ENCODE measurements around the gene ATF6B.
A peak's percentile ranks its signal among the peaks of the same experiment; 100 is the strongest.
"Not testable (repeated sequence)": the region's sequence is repeated elsewhere in the genome, so short reads cannot be mapped to it uniquely, and the experiment has no call there.

Gene ATF6B

GRCh38 chr6:32107406-32107805, 20.6 kb downstream of the ATF6B start:
- DNase-seq (ENCODE audit: low spot score) = no peak

DNA sequence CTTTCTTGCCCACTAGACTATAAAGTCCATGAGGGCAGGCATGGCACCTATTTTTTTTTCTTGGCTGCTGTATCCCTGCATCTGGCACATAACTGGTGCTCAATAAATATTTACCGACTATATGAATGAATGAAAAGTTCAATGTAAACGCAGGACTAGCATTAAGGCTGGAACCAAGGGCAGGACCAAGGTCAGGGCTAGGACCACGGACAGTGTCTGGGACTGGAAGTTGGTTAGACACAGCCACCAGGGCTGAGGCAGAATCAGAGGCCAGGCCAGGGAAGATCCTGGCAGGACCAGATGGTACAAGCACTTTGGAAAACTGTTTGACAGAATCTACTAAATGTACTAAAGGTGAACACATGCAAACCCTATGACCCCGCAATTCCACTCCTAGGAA, 22.6 kb downstream of the ATF6B start:
- DNase-seq (ENCODE audit: low spot score) = no peak

GRCh38 chr6:32102255-32102654, 25.8 kb downstream of the ATF6B start:
- no peak for DNase-seq (ENCODE audit: low spot score)

- DNase-seq (ENCODE audit: low spot score) = not testable (repeated sequence)
These were observed 27.8 kb downstream of the ATF6B start for GRCh38 chr6:32100251-32100650.

GRCh38 chr6:32097364-32097763, 30.7 kb downstream of the ATF6B start:
- DNase-seq (ENCODE audit: low spot score) = no peak

- no peak for DNase-seq (ENCODE audit: low spot score)
These were observed 31.4 kb downstream of the ATF6B start for GRCh38 chr6:32096394-32097258.

- no peak for DNase-seq (ENCODE audit: low spot score)
These were observed 32.0 kb downstream of the ATF6B start for GRCh38 chr6:32096087-32096393.

- no peak for DNase-seq (ENCODE audit: low spot score)
These were observed 32.5 kb downstream of the ATF6B start for GRCh38 chr6:32095338-32096086.

- no peak for DNase-seq (ENCODE audit: low spot score)
These were observed 35.1 kb downstream of the ATF6B start for GRCh38 chr6:32092760-32093497.

DNA sequence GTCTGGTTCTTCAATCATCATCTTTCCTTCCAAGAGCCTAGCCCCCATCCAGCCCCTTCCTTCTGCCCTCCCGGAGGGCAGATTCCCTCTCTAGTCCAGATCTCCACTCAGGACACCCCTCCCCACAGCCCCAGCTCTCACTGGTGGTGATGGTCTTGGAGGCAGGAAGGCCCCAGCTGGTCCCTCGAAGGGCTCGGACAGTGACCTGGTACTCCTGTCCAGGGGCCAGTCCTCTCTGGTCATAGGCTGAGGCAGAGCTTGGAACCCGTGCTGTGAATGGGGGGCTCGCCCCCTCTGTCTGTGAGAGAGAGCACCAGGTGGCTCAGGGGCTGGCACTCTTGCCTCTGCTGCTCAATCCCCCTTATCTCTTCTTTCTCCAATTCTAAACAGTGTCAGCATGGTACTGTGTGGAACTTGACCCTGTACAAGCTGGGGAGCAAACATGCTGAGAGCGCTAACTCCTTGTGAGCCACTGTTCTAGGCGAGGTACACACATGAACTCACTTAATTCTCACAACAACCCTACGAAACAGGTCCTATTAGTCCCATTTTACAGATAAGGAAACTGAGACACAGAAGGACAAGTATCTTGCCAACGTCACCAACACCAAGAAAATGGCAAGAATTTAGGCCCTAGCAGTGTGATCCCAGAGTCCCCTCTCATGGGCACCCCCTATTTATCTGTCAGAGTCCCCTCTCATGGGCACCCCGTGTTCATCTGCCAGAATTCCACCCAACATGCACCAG, 38.8 kb downstream of the ATF6B start:
- DNase-seq (ENCODE audit: low spot score) = no peak

- no peak for DNase-seq (ENCODE audit: low spot score)
These were observed 39.5 kb downstream of the ATF6B start for GRCh38 chr6:32088487-32089049.

DNA sequence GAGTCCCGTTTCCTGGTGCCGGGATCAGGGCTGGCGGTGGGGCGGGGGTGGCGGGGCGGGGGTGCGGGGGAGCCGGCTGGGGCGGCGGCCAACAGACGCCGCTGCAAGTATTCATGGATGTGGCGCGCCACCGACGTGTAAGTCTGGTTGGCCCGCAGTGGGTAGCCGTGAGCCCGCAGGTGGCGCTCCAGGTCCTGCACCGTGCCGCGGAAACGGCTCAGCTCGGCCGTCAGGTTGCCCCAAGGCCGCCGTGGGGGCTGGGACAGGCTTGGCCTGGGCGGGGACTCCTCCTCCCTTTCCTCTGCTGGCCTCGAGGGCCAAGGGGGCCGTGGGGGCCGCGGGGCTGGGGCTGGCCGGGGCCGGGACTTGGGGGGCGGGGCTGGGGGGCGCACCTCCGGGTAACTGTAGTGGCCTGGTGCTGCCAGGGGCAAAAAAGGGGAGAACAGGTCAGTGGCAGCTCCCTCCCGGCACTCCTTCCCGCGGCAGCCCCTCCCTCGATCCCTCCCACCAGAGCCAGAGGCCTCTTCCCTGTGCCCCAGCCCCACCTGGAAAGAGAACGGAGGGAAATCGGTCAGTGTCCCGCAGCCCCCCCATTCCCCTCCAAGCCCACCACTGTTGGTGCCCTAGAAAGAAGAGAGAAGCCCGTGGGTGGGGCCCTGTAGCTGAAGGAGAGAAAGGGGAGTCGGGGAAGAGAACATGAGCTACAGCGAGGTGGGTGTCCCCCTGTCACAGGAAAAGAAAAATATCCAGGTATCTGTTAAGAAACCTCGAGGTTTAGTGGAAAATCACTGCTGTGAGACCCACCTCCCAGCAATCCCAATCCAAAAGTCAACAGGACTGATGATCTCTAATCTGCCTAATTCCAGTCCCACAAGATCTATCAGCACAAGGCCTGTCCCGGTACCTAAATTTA, 40.2 kb downstream of the ATF6B start:
- DNase-seq (ENCODE audit: low spot score) = peak; percentile 65

GRCh38 chr6:32086661-32087573, 41.1 kb downstream of the ATF6B start:
- no peak for DNase-seq (ENCODE audit: low spot score)

GRCh38 chr6:32085759-32086459, 42.1 kb downstream of the ATF6B start:
- no peak for DNase-seq (ENCODE audit: low spot score)

DNA sequence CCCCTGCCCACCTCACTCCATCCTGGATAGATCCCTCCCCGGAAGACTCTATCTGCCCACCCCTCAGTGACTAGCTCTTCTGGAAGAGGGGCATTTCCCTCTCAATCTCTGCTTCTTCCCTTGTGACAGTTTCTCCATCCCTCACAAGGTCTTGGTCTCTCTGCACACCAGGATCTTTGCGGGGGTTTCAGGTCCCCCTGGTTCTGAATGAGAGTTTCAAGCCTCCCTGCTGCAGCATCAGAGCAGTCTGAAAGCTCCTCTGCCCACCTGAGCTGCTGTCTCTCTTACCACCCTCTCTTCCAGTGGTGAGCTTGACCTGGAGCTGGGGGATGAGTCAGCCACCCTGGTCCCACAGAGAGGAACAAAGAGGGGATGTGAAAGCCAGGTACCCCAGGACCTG, 43.3 kb downstream of the ATF6B start:
- no peak for DNase-seq (ENCODE audit: low spot score)

- no peak for DNase-seq (ENCODE audit: low spot score)
These were observed 44.0 kb downstream of the ATF6B start for GRCh38 chr6:32083812-32084768.

DNA sequence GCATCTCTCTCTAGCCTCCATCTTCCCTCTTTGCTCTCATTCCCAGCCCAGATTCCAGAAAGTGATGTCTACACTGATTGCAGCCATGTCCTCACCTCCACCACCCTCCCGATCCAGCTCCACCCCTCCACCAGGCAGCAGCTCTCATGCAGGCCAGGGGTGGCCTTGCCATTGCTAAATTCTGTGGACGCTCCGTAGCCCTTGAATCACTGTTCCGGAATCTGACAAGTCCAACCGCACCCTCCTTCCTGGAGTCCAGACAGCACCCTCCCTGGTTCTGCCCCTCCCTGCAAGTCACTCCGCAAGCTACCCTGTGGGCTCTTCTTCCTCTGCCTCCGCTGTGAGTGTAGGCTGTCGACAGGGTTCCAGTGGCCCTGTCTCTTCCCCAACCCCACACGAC, 45.1 kb downstream of the ATF6B start:
- DNase-seq (ENCODE audit: low spot score) = no peak

GRCh38 chr6:32082478-32082877, 45.6 kb downstream of the ATF6B start:
- no peak for DNase-seq (ENCODE audit: low spot score)
